Loucy (cell line): ENCODE data around the gene LMNTD1.

Experiments
- CTCF ChIP-seq: fragments of 200-600 bp; sonication (generic); conservative IDR thresholded peaks from 2 replicates; pipeline ENCODE4 v1.5.1; 2014; ENCODE audit warnings: mild to moderate bottlenecking, antibody characterized with exemption, low read length
- EZH2phosphoT487 ChIP-seq: fragments of 200-600 bp; IDR thresholded peaks from 2 replicates; pipeline ENCODE4 v1.6.1; 2018; ENCODE audit warnings: antibody characterized with exemption, mild to moderate bottlenecking, moderate library complexity, borderline replicate concordance

- TF ChIP-seq CTCF (no peak), EZH2phosphoT487 (no peak)
Measured at GRCh38 chr12:25570418-25570817, 17.3 kb upstream of the LMNTD1 start.
